HepG2 (cell line): ENCODE data around the gene DHRS13. TPM values are rescaled to one million over a fixed set of nuclear protein-coding genes. Genes with fewer than 3 reads are reported as not detected.

Source experiments
- CC2D1A ChIP-seq: sonication (generic); formaldehyde crosslinking; IDR thresholded peaks from 2 replicates; pipeline ENCODE4 v1.8.1; 2023; ENCODE audit warnings: mild to moderate bottlenecking, missing genetic modification reagents
- ETV5 ChIP-seq: IDR thresholded peaks from 2 replicates; pipeline ENCODE4 v1.6.1; 2018; ENCODE audit warnings: missing biosample characterization, missing genetic modification reagents, inconsistent platforms, borderline replicate concordance
- GABPB1 ChIP-seq: IDR thresholded peaks from 2 replicates; pipeline ENCODE4 v1.6.1; 2016; ENCODE audit warnings: mild to moderate bottlenecking, missing genetic modification reagents, moderate library complexity, missing compliant biosample characterization
- HDAC1 ChIP-seq: sonication (generic); formaldehyde crosslinking; IDR thresholded peaks from 2 replicates; pipeline ENCODE4 v1.5.1; 2020; ENCODE audit warnings: mild to moderate bottlenecking, missing genetic modification reagents
- KDM3A ChIP-seq: IDR thresholded peaks from 2 replicates; pipeline ENCODE4 v1.6.1; 2018; ENCODE audit warnings: low read depth, missing compliant biosample characterization
- MEIS1 ChIP-seq: sonication (generic); formaldehyde crosslinking; IDR thresholded peaks from 2 replicates; pipeline ENCODE4 v1.9.0; 2021; ENCODE audit warnings: mild to moderate bottlenecking, missing genetic modification reagents, moderate library complexity, borderline replicate concordance
- PITX1 ChIP-seq: sonication (generic); formaldehyde crosslinking; IDR thresholded peaks from 2 replicates; pipeline ENCODE4 v1.5.1; 2020; ENCODE audit warnings: mild to moderate bottlenecking, missing genetic modification reagents
- REPIN1 ChIP-seq: sonication (generic); formaldehyde crosslinking; IDR thresholded peaks from 2 replicates; pipeline ENCODE4 v1.8.0; 2022; ENCODE audit warnings: missing genetic modification reagents, low read depth, mild to moderate bottlenecking, borderline replicate concordance
- ZNF121 ChIP-seq: sonication (generic); formaldehyde crosslinking; IDR thresholded peaks from 2 replicates; pipeline ENCODE4 v1.5.0; 2020; ENCODE audit warnings: mild to moderate bottlenecking, missing genetic modification reagents
- ZNF263 ChIP-seq: sonication (generic); formaldehyde crosslinking; IDR thresholded peaks from 2 replicates; pipeline ENCODE4 v1.4.0; 2020; ENCODE audit warnings: missing genetic modification reagents
- ZNF33B ChIP-seq: sonication (generic); formaldehyde crosslinking; IDR thresholded peaks from 2 replicates; pipeline ENCODE4 v1.5.1; 2020; ENCODE audit warnings: mild to moderate bottlenecking, missing genetic modification reagents
- ZNF549 ChIP-seq: sonication (generic); formaldehyde crosslinking; IDR thresholded peaks from 2 replicates; pipeline ENCODE4 v1.5.0; 2020; ENCODE audit warnings: missing genetic modification reagents
- ZNF616 ChIP-seq: sonication (generic); formaldehyde crosslinking; IDR thresholded peaks from 2 replicates; pipeline ENCODE4 v1.5.0; 2020; ENCODE audit warnings: low read depth, mild to moderate bottlenecking, missing genetic modification reagents
- ZNF644 ChIP-seq: IDR thresholded peaks from 2 replicates; pipeline ENCODE4 v1.6.1; 2016; ENCODE audit warnings: low read depth
- ZNF772 ChIP-seq: sonication (generic); formaldehyde crosslinking; IDR thresholded peaks from 2 replicates; pipeline ENCODE4 v1.5.0; 2020; ENCODE audit warnings: mild to moderate bottlenecking, missing genetic modification reagents
- ZNF780A ChIP-seq: sonication (generic); formaldehyde crosslinking; IDR thresholded peaks from 2 replicates; pipeline ENCODE4 v1.8.0; 2022; ENCODE audit warnings: mild to moderate bottlenecking, missing genetic modification reagents, moderate library complexity
- ZNF839 ChIP-seq: sonication (generic); formaldehyde crosslinking; IDR thresholded peaks from 2 replicates; pipeline ENCODE4 v1.4.0; 2020; ENCODE audit warnings: missing genetic modification reagents, mild to moderate bottlenecking, borderline replicate concordance
- ZSCAN25 ChIP-seq: sonication (generic); formaldehyde crosslinking; IDR thresholded peaks from 2 replicates; pipeline ENCODE4 v1.8.0; 2022; ENCODE audit warnings: mild to moderate bottlenecking, missing genetic modification reagents
- polyA plus RNA-seq, 8 experiments: library from polyadenylated mRNA; depleted of rRNA in 3 of 8; stranded (reverse) in 7 of 8; unstranded in 1 of 8; fragments of >200 nt; fragmentation: Illumina TruSeq in 4 of 8; extraction: Trizol in 4 of 8; gene quantifications; 2 replicates each; pipeline versions ENCODE4 v1.2.1 to v1.2.3, GENCODE V29; 2011 to 2016; ENCODE audit warnings: low read depth in 4 of 8, missing spikeins in 1 of 8, mixed read lengths in 1 of 8; ENCODE audit not compliant: insufficient read depth in 1 of 8
- total RNA-seq, 5 experiments: library from RNA; depleted of rRNA; stranded (reverse); fragments of >200 nt; fragmentation: Illumina TruSeq; extraction: Trizol; gene quantifications; 2 replicates each; pipeline ENCODE4 v1.2.3, GENCODE V29; 2016; ENCODE audit warnings: low read depth in 1 of 5
- TF ChIP-seq, protein P1 (sequence below): sonication (generic); formaldehyde crosslinking; IDR thresholded peaks from 2 replicates; pipeline ENCODE4 v1.5.1; 2020; ENCODE audit warnings: mild to moderate bottlenecking, missing genetic modification reagents, borderline replicate concordance
- TF ChIP-seq, protein P2 (sequence below): sonication (generic); formaldehyde crosslinking; IDR thresholded peaks from 2 replicates; pipeline ENCODE4 v1.4.0; 2020; ENCODE audit warnings: low read depth, mild to moderate bottlenecking, missing genetic modification reagents
- TF ChIP-seq, protein P3 (sequence below): sonication (generic); formaldehyde crosslinking; IDR thresholded peaks from 2 replicates; pipeline ENCODE4 v1.5.1; 2020; ENCODE audit warnings: missing genetic modification reagents, mild to moderate bottlenecking, borderline replicate concordance
- TF ChIP-seq, protein P4 (sequence below): sonication (generic); formaldehyde crosslinking; IDR thresholded peaks from 2 replicates; pipeline ENCODE4 v1.4.0; 2020; ENCODE audit warnings: missing genetic modification reagents

DHRS13 gene
- total and polyA plus RNA-seq, 2 of the 13 experiments (the other 11 are each of a cell fraction or from before 2014, with no cell fraction given), result 11.8 to 12.6 TPM

DNA sequence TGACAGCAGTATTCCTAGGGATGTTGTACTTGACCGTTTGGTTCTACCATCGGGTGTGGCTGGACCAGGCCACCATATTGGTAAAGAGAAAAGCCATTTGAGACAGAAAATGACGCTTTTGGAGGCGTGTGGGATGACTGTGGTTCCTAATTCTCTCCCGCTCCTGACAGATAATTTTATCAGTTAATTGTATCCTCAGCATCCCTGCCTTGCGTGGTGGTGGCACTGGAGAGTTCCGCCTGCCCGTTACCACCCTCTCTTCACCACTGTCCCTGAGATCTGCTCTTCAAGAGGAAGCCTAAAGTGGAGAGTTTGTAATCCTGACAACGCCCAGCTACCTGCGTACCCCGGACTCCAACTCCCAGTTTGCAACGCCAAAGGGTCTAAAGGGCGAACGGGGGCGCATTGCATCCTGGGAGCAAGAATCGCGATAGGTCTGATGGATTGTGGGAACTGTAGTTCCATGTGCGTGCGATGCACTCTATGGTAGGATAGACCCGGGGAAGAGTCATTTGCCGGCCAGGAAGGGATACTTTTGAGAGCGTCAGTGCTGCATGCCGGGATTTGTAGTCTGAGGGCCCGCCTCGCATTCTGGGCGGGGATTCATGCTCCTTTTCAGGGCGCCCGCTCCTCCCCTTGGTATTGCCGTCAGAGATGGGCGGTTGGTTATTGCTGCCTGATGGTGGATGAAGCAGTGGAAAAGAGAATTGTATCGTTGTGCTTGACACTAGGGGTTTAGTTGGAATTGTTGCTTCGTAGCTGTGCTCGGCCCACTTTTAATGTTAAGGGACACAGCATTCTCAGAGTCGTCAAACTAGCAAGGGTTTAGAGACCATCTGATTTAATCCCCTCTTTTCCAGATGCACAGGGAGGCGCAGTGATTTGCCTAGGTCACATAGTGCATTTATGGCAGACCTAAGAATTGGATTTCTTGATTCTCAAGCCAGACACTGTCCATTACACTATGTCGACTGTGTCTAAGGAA, 49.4 kb upstream of the DHRS13 start (continued):
- TF ChIP-seq, protein P1, sequence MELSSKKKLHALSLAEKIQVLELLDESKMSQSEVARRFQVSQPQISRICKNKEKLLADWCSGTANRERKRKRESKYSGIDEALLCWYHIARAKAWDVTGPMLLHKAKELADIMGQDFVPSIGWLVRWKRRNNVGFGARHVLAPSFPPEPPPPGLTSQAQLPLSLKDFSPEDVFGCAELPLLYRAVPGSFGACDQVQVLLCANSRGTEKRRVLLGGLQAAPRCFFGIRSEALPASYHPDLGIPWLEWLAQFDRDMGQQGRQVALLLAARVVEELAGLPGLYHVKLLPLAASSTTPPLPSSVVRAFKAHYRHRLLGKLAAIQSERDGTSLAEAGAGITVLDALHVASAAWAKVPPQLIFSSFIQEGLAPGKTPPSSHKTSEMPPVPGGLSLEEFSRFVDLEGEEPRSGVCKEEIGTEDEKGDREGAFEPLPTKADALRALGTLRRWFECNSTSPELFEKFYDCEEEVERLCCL, result no peak
- TF ChIP-seq ZNF772 (CRISPR knock-in tag), result peak; percentile 77
- peak; percentile 9; the same call in 1 of the 2 replicates for TF ChIP-seq ZNF616 (CRISPR knock-in tag)
- TF ChIP-seq HDAC1 (CRISPR knock-in tag), result peak; percentile 73
- peak; percentile 55; the same call in 1 of the 2 replicates for TF ChIP-seq ZNF33B
- TF ChIP-seq MEIS1 (CRISPR knock-in tag), result peak; percentile 88
- peak; percentile 47; the same call in 1 of the 2 replicates for TF ChIP-seq ZNF780A (CRISPR knock-in tag)
- no peak for TF ChIP-seq CC2D1A (CRISPR knock-in tag)
- TF ChIP-seq KDM3A (CRISPR knock-in tag), result 0 out of 2 replicates have a peak, but pooled peaks have one; percentile 41
- peak; percentile 74; the same call in 1 of the 2 replicates for TF ChIP-seq PITX1 (CRISPR knock-in tag)
- TF ChIP-seq, protein P2, sequence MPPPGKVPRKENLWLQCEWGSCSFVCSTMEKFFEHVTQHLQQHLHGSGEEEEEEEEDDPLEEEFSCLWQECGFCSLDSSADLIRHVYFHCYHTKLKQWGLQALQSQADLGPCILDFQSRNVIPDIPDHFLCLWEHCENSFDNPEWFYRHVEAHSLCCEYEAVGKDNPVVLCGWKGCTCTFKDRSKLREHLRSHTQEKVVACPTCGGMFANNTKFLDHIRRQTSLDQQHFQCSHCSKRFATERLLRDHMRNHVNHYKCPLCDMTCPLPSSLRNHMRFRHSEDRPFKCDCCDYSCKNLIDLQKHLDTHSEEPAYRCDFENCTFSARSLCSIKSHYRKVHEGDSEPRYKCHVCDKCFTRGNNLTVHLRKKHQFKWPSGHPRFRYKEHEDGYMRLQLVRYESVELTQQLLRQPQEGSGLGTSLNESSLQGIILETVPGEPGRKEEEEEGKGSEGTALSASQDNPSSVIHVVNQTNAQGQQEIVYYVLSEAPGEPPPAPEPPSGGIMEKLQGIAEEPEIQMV, result 0 out of 2 replicates have a peak, but pooled peaks have one; percentile 30
- TF ChIP-seq ZNF121 (CRISPR knock-in tag), result no peak
- peak; percentile 44; the same call in 1 of the 2 replicates for TF ChIP-seq ETV5
- peak; percentile 92 for TF ChIP-seq GABPB1 (CRISPR knock-in tag)
- TF ChIP-seq ZSCAN25 (CRISPR knock-in tag), result 0 out of 2 replicates have a peak, but pooled peaks have one; percentile 27
- TF ChIP-seq, protein P3, sequence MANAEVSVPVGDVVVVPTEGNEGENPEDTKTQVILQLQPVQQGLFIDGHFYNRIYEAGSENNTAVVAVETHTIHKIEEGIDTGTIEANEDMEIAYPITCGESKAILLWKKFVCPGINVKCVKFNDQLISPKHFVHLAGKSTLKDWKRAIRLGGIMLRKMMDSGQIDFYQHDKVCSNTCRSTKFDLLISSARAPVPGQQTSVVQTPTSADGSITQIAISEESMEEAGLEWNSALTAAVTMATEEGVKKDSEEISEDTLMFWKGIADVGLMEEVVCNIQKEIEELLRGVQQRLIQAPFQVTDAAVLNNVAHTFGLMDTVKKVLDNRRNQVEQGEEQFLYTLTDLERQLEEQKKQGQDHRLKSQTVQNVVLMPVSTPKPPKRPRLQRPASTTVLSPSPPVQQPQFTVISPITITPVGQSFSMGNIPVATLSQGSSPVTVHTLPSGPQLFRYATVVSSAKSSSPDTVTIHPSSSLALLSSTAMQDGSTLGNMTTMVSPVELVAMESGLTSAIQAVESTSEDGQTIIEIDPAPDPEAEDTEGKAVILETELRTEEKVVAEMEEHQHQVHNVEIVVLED (CRISPR knock-in tag), result peak; percentile 94
- peak; percentile 38 for TF ChIP-seq ZNF263 (CRISPR knock-in tag)
- TF ChIP-seq ZNF644, result no peak; the same call in none of the 2 replicates
- TF ChIP-seq ZNF549 (CRISPR knock-in tag), result no peak
- TF ChIP-seq REPIN1 (CRISPR knock-in tag), result peak; percentile 71
- TF ChIP-seq, protein P4, sequence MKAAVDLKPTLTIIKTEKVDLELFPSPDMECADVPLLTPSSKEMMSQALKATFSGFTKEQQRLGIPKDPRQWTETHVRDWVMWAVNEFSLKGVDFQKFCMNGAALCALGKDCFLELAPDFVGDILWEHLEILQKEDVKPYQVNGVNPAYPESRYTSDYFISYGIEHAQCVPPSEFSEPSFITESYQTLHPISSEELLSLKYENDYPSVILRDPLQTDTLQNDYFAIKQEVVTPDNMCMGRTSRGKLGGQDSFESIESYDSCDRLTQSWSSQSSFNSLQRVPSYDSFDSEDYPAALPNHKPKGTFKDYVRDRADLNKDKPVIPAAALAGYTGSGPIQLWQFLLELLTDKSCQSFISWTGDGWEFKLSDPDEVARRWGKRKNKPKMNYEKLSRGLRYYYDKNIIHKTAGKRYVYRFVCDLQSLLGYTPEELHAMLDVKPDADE (CRISPR knock-in tag), result no peak
- 0 out of 2 replicates have a peak, but pooled peaks have one; percentile 71 for TF ChIP-seq ZNF839 (CRISPR knock-in tag)
